H9 (cell line): Measurements from ENCODE around the gene OTOF. TPM values are rescaled to one million over a fixed set of nuclear protein-coding genes. Genes with fewer than 3 reads are reported as not detected.

Experiments
- DNase-seq: peaks from one replicate; pipeline ENCODE4 v3.0.0-alpha.2; 2017
- H2AFZ ChIP-seq: one replicate; pipeline ENCODE4 v1.6.1; 2013; ENCODE audit warnings: mild to moderate bottlenecking, low read length, control low read depth, moderate library complexity
- H2AK5ac ChIP-seq: 2 replicates; pipeline ENCODE4 v1.6.1; 2013; ENCODE audit warnings: low read length, control low read depth, mixed read lengths; ENCODE audit not compliant: insufficient read length
- H2BK120ac ChIP-seq: one replicate; pipeline ENCODE4 v1.6.1; 2013; ENCODE audit warnings: low read depth, mild to moderate bottlenecking, low read length, control low read depth, inconsistent platforms; ENCODE audit not compliant: poor library complexity, severe bottlenecking
- H2BK12ac ChIP-seq: 2 replicates; pipeline ENCODE4 v1.6.1; 2013; ENCODE audit warnings: low read length, control low read depth, mixed read lengths, low read depth; ENCODE audit not compliant: insufficient read length
- H2BK15ac ChIP-seq: 2 replicates; pipeline ENCODE4 v1.6.1; 2013; ENCODE audit warnings: low read depth, low read length, control low read depth
- H2BK20ac ChIP-seq: one replicate; pipeline ENCODE4 v1.6.1; 2013; ENCODE audit warnings: low read depth, mild to moderate bottlenecking, low read length, control low read depth, inconsistent platforms; ENCODE audit not compliant: poor library complexity, severe bottlenecking
- H2BK5ac ChIP-seq: 2 replicates; pipeline ENCODE4 v1.6.1; 2013; ENCODE audit warnings: low read length, control low read depth, mixed read lengths; ENCODE audit not compliant: insufficient read length
- H3K14ac ChIP-seq: 2 replicates; pipeline ENCODE4 v1.6.1; 2013; ENCODE audit warnings: low read length, control low read depth; ENCODE audit not compliant: insufficient read depth
- H3K18ac ChIP-seq: 2 replicates; pipeline ENCODE4 v1.6.1; 2013; ENCODE audit warnings: low read depth, mild to moderate bottlenecking, mixed read lengths, low read length, control low read depth; ENCODE audit not compliant: insufficient read length
- H3K23ac ChIP-seq: 2 replicates; pipeline ENCODE4 v1.6.1; 2013; ENCODE audit warnings: low read length, control low read depth, mixed read lengths, low read depth; ENCODE audit not compliant: insufficient read length
- H3K23me2 ChIP-seq: 2 replicates; pipeline ENCODE4 v1.6.1; 2013; ENCODE audit warnings: low read depth, mild to moderate bottlenecking, mixed read lengths, low read length, control low read depth; ENCODE audit not compliant: insufficient read length, poor library complexity, severe bottlenecking
- H3K27ac ChIP-seq: 2 replicates; pipeline ENCODE4 v1.5.1; 2013; ENCODE audit warnings: low read length, control low read depth, mixed read lengths, low read depth; ENCODE audit not compliant: insufficient read length
- H3K27me3 ChIP-seq: 2 replicates; pipeline ENCODE4 v1.6.1; 2013; ENCODE audit warnings: low read length, control low read depth, inconsistent platforms; ENCODE audit not compliant: insufficient read depth
- H3K4ac ChIP-seq: 2 replicates; pipeline ENCODE4 v1.6.1; 2013; ENCODE audit warnings: low read depth, mild to moderate bottlenecking, control low read depth, inconsistent platforms, low read length, moderate library complexity
- H3K4me1 ChIP-seq: 2 replicates; pipeline ENCODE4 v1.6.1; 2013; ENCODE audit warnings: low read length, control low read depth, inconsistent platforms; ENCODE audit not compliant: insufficient read depth
- H3K4me2 ChIP-seq: 2 replicates; pipeline ENCODE4 v1.6.1; 2013; ENCODE audit warnings: low read length, control low read depth, mixed read lengths; ENCODE audit not compliant: insufficient read length, insufficient read depth
- H3K56ac ChIP-seq: 2 replicates; pipeline ENCODE4 v1.6.1; 2013; ENCODE audit warnings: low read depth, mild to moderate bottlenecking, mixed read lengths, low read length, control low read depth; ENCODE audit not compliant: insufficient read length
- H3K79me1 ChIP-seq: 2 replicates; pipeline ENCODE4 v1.6.1; 2013; ENCODE audit warnings: low read depth, mild to moderate bottlenecking, moderate library complexity, low read length, control low read depth, inconsistent platforms; ENCODE audit not compliant: insufficient read depth, poor library complexity, severe bottlenecking
- H3K79me2 ChIP-seq: 2 replicates; pipeline ENCODE4 v1.6.1; 2013; ENCODE audit warnings: low read length, control low read depth, inconsistent platforms; ENCODE audit not compliant: insufficient read depth
- H3K9ac ChIP-seq: 2 replicates; pipeline ENCODE4 v1.6.1; 2013; ENCODE audit warnings: low read length, control low read depth, mixed read lengths; ENCODE audit not compliant: insufficient read length; ENCODE audit errors: extremely low read depth
- H3K9me3 ChIP-seq: one replicate; pipeline ENCODE4 v1.6.1; 2013; ENCODE audit warnings: low read depth, low read length, inconsistent platforms; ENCODE audit not compliant: control insufficient read depth
- H3T11ph ChIP-seq: one replicate; pipeline ENCODE4 v1.6.1; 2013; ENCODE audit warnings: mild to moderate bottlenecking, low read length, control low read depth, inconsistent platforms
- H4K20me1 ChIP-seq: one replicate; pipeline ENCODE4 v1.6.1; 2013; ENCODE audit not compliant: control insufficient read depth, insufficient read length, insufficient read depth
- H4K5ac ChIP-seq: 2 replicates; pipeline ENCODE4 v1.6.1; 2013; ENCODE audit warnings: low read depth, mild to moderate bottlenecking, mixed read lengths, low read length, control low read depth; ENCODE audit not compliant: insufficient read length
- H4K8ac ChIP-seq: replicated peaks from 2 replicates; pipeline ENCODE4 v1.6.1; 2013; ENCODE audit warnings: low read length, control low read depth, mixed read lengths, low read depth; ENCODE audit not compliant: insufficient read length
- H4K91ac ChIP-seq: 2 replicates; pipeline ENCODE4 v1.6.1; 2013; ENCODE audit warnings: low read depth, mild to moderate bottlenecking, moderate library complexity, mixed read lengths, low read length, control low read depth; ENCODE audit not compliant: insufficient read length
- H3K27ac Mint-ChIP-seq, 3 experiments: 2 replicates in 2 of 3; 3 replicates in 1 of 3; pipeline ENCODE4 v1.8.0; 2020 to 2021; ENCODE audit warnings: mixed read lengths in 3 of 3, mild to moderate bottlenecking in 1 of 3, moderate library complexity in 1 of 3
- H3K27me3 Mint-ChIP-seq: 2 replicates; pipeline ENCODE4 v1.8.0; 2021; ENCODE audit warnings: low read depth, mild to moderate bottlenecking, moderate library complexity, mixed read lengths
- H3K36me3 Mint-ChIP-seq, 3 experiments: 2 replicates in 2 of 3; 3 replicates in 1 of 3; pipeline ENCODE4 v1.8.0; 2020 to 2021; ENCODE audit warnings: low read depth in 3 of 3, mixed read lengths in 3 of 3; ENCODE audit not compliant: insufficient read depth in 1 of 3
- H3K4me1 Mint-ChIP-seq, 2 experiments: 2 replicates each; pipeline ENCODE4 v1.8.0; 2020; ENCODE audit warnings: mixed read lengths in 2 of 2
- H3K4me3 Mint-ChIP-seq, 2 experiments: 2 replicates in 1 of 2; 3 replicates in 1 of 2; pipeline ENCODE4 v1.8.0; 2020 to 2021; ENCODE audit warnings: mild to moderate bottlenecking in 2 of 2, mixed read lengths in 2 of 2, moderate library complexity in 1 of 2
- H3K9me3 Mint-ChIP-seq, 2 experiments: 2 replicates in 1 of 2; 3 replicates in 1 of 2; pipeline ENCODE4 v1.8.0; 2020; ENCODE audit warnings: mild to moderate bottlenecking in 2 of 2, mixed read lengths in 2 of 2, moderate library complexity in 1 of 2
- CTCF ChIP-seq: fragments of 200-600 bp; sonication (generic); conservative IDR thresholded peaks from 3 replicates; pipeline ENCODE4 v1.8.0; 2021; ENCODE audit warnings: antibody characterized with exemption, mild to moderate bottlenecking
- WGBS: extraction: QIAGEN DNeasy Blood & Tissue Kit; methylation state at CpG from one replicate; pipeline ENCODE4 v1.1.7; 2013; ENCODE audit warnings: missing lambda C conversion rate, low lambda C conversion rate, mixed read lengths; ENCODE audit not compliant: insufficient read length; ENCODE audit errors: extremely low coverage; 5-methylcytosine and 5-hydroxymethylcytosine counted together
- total RNA-seq: library from RNA; stranded (reverse); gene quantifications from 2 replicates; pipeline ENCODE4 v1.2.1, GENCODE V29; 2021

Gene OTOF
- total RNA-seq, 1 experiment from 2014 or later = 0.35 TPM

GRCh38 chr2:26454561-26455001 is 23.3 kb downstream of the OTOF start:
- H3K56ac ChIP-seq = no peak overlapping the region
- Mint-ChIP-seq H3K36me3 (no peaks in the 10 kb centered on the region), H3K4me3 (peak overlapping the region in 1 of 2 experiments; percentile 39; a peak in 1 of 5 replicates), H3K27me3 (no peaks in the 10 kb centered on the region; the same call in none of the 2 replicates), H3K9me3 (peaks cover 0 to 3% of the 10 kb centered on the region in 2 experiments; a peak in 1 of 5 replicates), H3K4me1 (peaks cover 12 to 15% of the 10 kb centered on the region in 2 experiments; a peak in 2 of 4 replicates), H3K27ac (no peak overlapping the region; a peak in 1 of 7 replicates)
- H3K14ac ChIP-seq = no peak overlapping the region
- H4K20me1 ChIP-seq = no peaks in the 10 kb centered on the region
- H2BK12ac ChIP-seq = no peak overlapping the region
- no peak overlapping the region for H3K23ac ChIP-seq
- no peak overlapping the region for H4K91ac ChIP-seq
- no peaks in the 10 kb centered on the region for H3K23me2 ChIP-seq
- H3K27ac ChIP-seq = no peak overlapping the region
- H3K18ac ChIP-seq = no peak overlapping the region
- H3K4me2 ChIP-seq = no peak overlapping the region
- no peak overlapping the region for H3K4ac ChIP-seq
- no peaks in the 10 kb centered on the region for H3K4me1 ChIP-seq
- no peak overlapping the region for H3T11ph ChIP-seq
- no peaks in the 10 kb centered on the region for H3K79me1 ChIP-seq
- no peaks in the 10 kb centered on the region for H3K9me3 ChIP-seq
- H3K27me3 ChIP-seq = no peaks in the 10 kb centered on the region
- H2AK5ac ChIP-seq = no peak overlapping the region
- TF ChIP-seq CTCF = no peak
- H2BK5ac ChIP-seq = no peak overlapping the region
- no peaks in the 10 kb centered on the region for H3K79me2 ChIP-seq
- no peak overlapping the region for H2BK15ac ChIP-seq
- WGBS = no CpG with 5 or more reads among the region's 10 CpGs
- no peak overlapping the region for H4K8ac ChIP-seq
- no peak for DNase-seq
- H4K5ac ChIP-seq = no peak overlapping the region
- no peak overlapping the region for H2BK120ac ChIP-seq
- H2AFZ ChIP-seq = no peak overlapping the region
- H2BK20ac ChIP-seq = no peak overlapping the region
- no peak overlapping the region for H3K9ac ChIP-seq
